ENCODE data around the gene MGST3. TPM values are rescaled to one million over a fixed set of nuclear protein-coding genes. Genes with fewer than 3 reads are reported as not detected.
"Not testable (repeated sequence)": the region's sequence is repeated elsewhere in the genome, so short reads cannot be mapped to it uniquely, and the experiment has no call there.

MGST3 gene
- total and polyA plus RNA-seq, 7 experiments from 2014 or later: 21.4 to 119 (median 54.9) TPM

DNA sequence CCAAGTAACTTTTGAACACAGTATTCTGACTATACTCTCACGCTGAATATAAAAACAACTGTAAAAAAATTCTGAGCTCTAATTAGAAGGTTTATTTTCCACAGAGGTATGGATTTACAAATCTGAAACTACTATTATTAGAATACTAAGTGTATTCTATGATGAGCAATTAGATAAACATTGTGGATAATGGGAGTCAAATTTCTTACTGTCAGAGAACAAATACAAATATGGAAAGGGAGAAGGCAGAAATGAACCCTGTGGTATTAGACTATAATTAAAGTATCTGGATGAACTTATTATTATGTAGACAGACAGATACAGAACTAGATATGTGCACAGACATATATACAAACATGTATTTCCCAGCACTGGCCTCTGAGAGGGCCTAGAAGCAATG lies 44.8 kb downstream of the MGST3 start:
- H3K27ac Mint-ChIP-seq: peak overlapping the region in 1 of 9 donors; percentile 84
- H3K27me3 Mint-ChIP-seq: no peaks in the 10 kb centered on the region
- Histone ChIP-seq H3K27ac (ENCODE audit: low read depth, low read length) (no peak overlapping the region), H3K9me3 (ENCODE audit: control insufficient read depth in 2 of 3, low read length in 3 of 3) (no peaks in the 10 kb centered on the region), H3K36me3 (ENCODE audit: control insufficient read depth in 2 of 3, insufficient read depth in 3 of 3, low read length in 3 of 3) (peaks cover 4 to 50% (median 5%) of the 10 kb centered on the region in 3 experiments), H3K4me3 (ENCODE audit: low read length) (no peak overlapping the region), H3K27me3 (ENCODE audit: control insufficient read depth in 2 of 2, insufficient read depth in 2 of 2, low read length in 2 of 2) (no peaks in the 10 kb centered on the region), H3K4me1 (ENCODE audit: control insufficient read depth in 2 of 2, insufficient read depth in 2 of 2, low read length in 2 of 2) (peaks cover 0 to 8% of the 10 kb centered on the region in 2 donors)
- no peak for ATAC-seq
- peaks cover 26 to 67% (median 49%) of the 10 kb centered on the region in 5 donors for H3K36me3 Mint-ChIP-seq
- intact Hi-C loops (cut with micrococcal nuclease): no loop called here
- DNase-seq: no peak
- peaks cover 0 to 2% (median 0%) of the 10 kb centered on the region in 11 donors for H3K9me3 Mint-ChIP-seq
- H3K4me1 Mint-ChIP-seq: peaks cover 10 to 42% (median 28%) of the 10 kb centered on the region in 7 donors
- ChIA-PET CTCF (no interaction called here), POLR2A (no interaction called here)
- no peak overlapping the region for H3K4me3 Mint-ChIP-seq

DNA sequence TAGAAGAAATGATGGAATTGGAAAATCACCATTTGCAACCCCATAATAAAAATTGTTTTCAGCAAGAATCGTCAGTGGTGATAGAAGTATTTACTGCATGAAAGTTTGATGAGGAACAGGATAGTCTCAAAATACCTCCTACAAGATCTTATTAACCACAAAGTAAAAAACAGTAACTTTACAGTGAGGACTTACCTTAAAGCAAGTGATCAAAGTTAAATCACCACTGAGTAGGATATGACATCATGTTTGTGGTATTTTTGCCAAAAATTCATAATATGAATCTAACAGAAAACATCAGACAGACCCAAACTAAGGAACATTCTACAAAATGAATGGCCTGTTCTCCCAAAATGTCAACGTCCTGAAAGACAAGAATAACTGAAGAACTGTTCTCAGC lies 47.5 kb downstream of the MGST3 start:
- Mint-ChIP-seq H3K27ac (peak overlapping the region; percentile 13 to 87 (median 77)), H3K27me3 (no peaks in the 10 kb centered on the region), H3K4me3 (peak overlapping the region in 5 of 10 donors; percentile 8 to 63 (median 35)), H3K36me3 (peaks cover 20 to 70% (median 54%) of the 10 kb centered on the region in 5 donors), H3K9me3 (peaks cover 0 to 2% (median 0%) of the 10 kb centered on the region in 11 donors), H3K4me1 (peaks cover 11 to 34% (median 31%) of the 10 kb centered on the region in 7 donors)
- no peak overlapping the region for H3K4me3 ChIP-seq (ENCODE audit: low read length)
- CTCF ChIA-PET: interaction anchor here (0.7 to 0.9 kb wide), 2 partner anchors 163 to 285 kb away, joined by 4 to 5 read pairs; no protein-coding TSS in a partner anchor
- intact Hi-C loops (cut with micrococcal nuclease): loop anchor here in 1 of 2 donors (2.0 kb wide), 2 partner anchors 18 to 78 kb away; no protein-coding TSS in a partner anchor
- H3K9me3 ChIP-seq (ENCODE audit: control insufficient read depth in 2 of 3, low read length in 3 of 3): no peaks in the 10 kb centered on the region
- POLR2A ChIA-PET: interaction anchor here (1.0 to 1.4 kb wide), 2 partner anchors 19 to 48 kb away, joined by 3 to 4 read pairs; partner anchors contain the start of genes ALDH9A1 and MGST3
- ATAC-seq (peak; percentile 74), DNase-seq (peak in 5 of 9 donors; percentile 16 to 46 (median 39))
- peaks cover 0 to 8% of the 10 kb centered on the region in 2 donors for H3K4me1 ChIP-seq (ENCODE audit: control insufficient read depth in 2 of 2, insufficient read depth in 2 of 2, low read length in 2 of 2)
- no peaks in the 10 kb centered on the region for H3K27me3 ChIP-seq (ENCODE audit: control insufficient read depth in 2 of 2, insufficient read depth in 2 of 2, low read length in 2 of 2)
- peaks cover 4 to 59% (median 21%) of the 10 kb centered on the region in 3 experiments for H3K36me3 ChIP-seq (ENCODE audit: control insufficient read depth in 2 of 3, insufficient read depth in 3 of 3, low read length in 3 of 3)
- H3K27ac ChIP-seq (ENCODE audit: low read depth, low read length): no peak overlapping the region

DNA sequence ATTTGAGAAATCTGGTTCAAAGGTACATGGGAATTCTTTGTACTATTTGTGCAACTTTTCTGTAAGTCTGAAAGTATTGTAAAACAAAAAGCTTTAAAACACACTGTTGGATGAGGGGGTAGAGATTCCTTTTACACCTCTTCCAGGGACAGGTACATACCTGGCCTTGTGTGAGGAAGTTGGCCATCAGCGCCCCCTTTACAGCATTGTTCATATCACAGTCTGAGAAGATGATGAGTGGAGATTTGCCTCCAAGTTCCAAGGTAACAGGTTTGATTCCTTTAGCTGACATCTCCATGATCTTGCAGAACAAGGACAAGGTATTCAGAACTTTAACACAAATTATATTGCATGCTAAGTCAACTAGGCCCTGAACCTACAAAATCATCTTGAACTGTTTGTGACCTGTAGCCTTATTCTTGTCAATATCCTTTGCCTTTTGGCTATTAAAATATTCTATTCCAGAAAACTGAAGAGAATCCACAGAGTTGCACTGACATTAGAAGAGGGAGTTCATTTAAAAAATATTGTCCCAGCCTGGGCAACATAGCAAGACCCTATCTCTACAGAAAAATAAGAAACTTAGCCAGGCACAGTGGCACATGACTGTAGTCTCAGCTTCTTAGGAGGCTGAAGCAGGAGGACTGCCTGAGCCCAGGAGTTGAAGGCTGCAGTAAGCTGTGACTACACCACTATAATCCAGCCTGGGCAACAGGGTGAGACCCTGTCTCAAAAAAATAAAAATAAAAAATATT lies 48.4 kb downstream of the MGST3 start:
- Mint-ChIP-seq H3K4me1 (peaks cover 13 to 43% (median 39%) of the 10 kb centered on the region in 7 donors), H3K9me3 (peaks cover 0 to 2% (median 0%) of the 10 kb centered on the region in 11 donors), H3K27me3 (no peaks in the 10 kb centered on the region), H3K36me3 (peaks cover 20 to 74% (median 61%) of the 10 kb centered on the region in 5 donors), H3K4me3 (no peak overlapping the region), H3K27ac (peak overlapping the region in 8 of 9 donors; percentile 13 to 87 (median 76))
- Histone ChIP-seq H3K27me3 (ENCODE audit: control insufficient read depth in 2 of 2, insufficient read depth in 2 of 2, low read length in 2 of 2) (no peaks in the 10 kb centered on the region), H3K27ac (ENCODE audit: low read depth, low read length) (no peak overlapping the region), H3K4me3 (ENCODE audit: low read length) (no peak overlapping the region), H3K9me3 (ENCODE audit: control insufficient read depth in 2 of 3, low read length in 3 of 3) (no peaks in the 10 kb centered on the region), H3K36me3 (ENCODE audit: control insufficient read depth in 2 of 3, insufficient read depth in 3 of 3, low read length in 3 of 3) (peaks cover 4 to 59% (median 21%) of the 10 kb centered on the region in 3 experiments), H3K4me1 (ENCODE audit: control insufficient read depth in 2 of 2, insufficient read depth in 2 of 2, low read length in 2 of 2) (peaks cover 0 to 8% of the 10 kb centered on the region in 2 donors)
- DNase-seq: no peak
- CTCF ChIA-PET: no interaction called here
- ATAC-seq: no peak
- intact Hi-C loops (cut with micrococcal nuclease): loop anchor here in 1 of 2 donors (2.0 to 5.0 kb wide), 3 partner anchors 17 to 79 kb away; partner anchors contain the start of gene MGST3
- POLR2A ChIA-PET: interaction anchor here (1.0 to 1.4 kb wide), 2 partner anchors 18 to 49 kb away, joined by 3 to 4 read pairs; partner anchors contain the start of genes ALDH9A1 and MGST3

DNA sequence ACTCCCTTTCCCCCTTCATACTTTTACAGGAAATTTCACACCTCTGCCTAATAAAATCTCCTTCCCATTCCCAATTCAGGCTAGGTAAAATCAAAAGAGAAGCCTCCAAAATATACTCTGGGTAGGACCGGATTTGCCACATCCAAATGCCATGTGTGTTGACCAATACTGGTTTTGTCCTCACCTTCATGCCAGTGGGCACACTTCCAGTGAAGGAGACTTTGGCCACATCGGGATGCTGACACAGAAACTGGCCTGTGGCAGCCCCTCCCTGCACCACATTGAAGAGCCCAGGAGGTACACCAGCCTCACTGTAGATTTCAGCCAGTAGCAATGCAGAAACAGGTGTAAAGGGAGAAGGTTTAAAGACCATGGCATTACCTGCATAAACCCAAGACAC lies 49.3 kb downstream of the MGST3 start:
- Histone ChIP-seq H3K36me3 (ENCODE audit: control insufficient read depth in 2 of 3, insufficient read depth in 3 of 3, low read length in 3 of 3) (peaks cover 4 to 58% (median 21%) of the 10 kb centered on the region in 3 experiments), H3K9me3 (ENCODE audit: control insufficient read depth in 2 of 3, low read length in 3 of 3) (no peaks in the 10 kb centered on the region), H3K4me3 (ENCODE audit: low read length) (no peak overlapping the region), H3K4me1 (ENCODE audit: control insufficient read depth in 2 of 2, insufficient read depth in 2 of 2, low read length in 2 of 2) (peaks cover 0 to 8% of the 10 kb centered on the region in 2 donors), H3K27me3 (ENCODE audit: control insufficient read depth in 2 of 2, insufficient read depth in 2 of 2, low read length in 2 of 2) (no peaks in the 10 kb centered on the region), H3K27ac (ENCODE audit: low read depth, low read length) (no peak overlapping the region)
- intact Hi-C loops (cut with micrococcal nuclease): loop anchor here in 1 of 2 donors (5.0 kb wide), 1 partner anchor 48 kb away; the partner anchor contains the start of gene MGST3
- H3K36me3 Mint-ChIP-seq: peaks cover 21 to 78% (median 61%) of the 10 kb centered on the region in 5 donors
- ChIA-PET POLR2A (no interaction called here), CTCF (no interaction called here)
- DNase-seq (no peak), ATAC-seq (no peak)
- H3K27me3 Mint-ChIP-seq: no peaks in the 10 kb centered on the region
- H3K9me3 Mint-ChIP-seq: peaks cover 0 to 2% (median 0%) of the 10 kb centered on the region in 11 donors
- no peak overlapping the region for H3K4me3 Mint-ChIP-seq
- H3K4me1 Mint-ChIP-seq: peaks cover 16 to 49% (median 45%) of the 10 kb centered on the region in 7 donors
- H3K27ac Mint-ChIP-seq: peak overlapping the region in 7 of 9 donors; percentile 54 to 79 (median 76)

DNA sequence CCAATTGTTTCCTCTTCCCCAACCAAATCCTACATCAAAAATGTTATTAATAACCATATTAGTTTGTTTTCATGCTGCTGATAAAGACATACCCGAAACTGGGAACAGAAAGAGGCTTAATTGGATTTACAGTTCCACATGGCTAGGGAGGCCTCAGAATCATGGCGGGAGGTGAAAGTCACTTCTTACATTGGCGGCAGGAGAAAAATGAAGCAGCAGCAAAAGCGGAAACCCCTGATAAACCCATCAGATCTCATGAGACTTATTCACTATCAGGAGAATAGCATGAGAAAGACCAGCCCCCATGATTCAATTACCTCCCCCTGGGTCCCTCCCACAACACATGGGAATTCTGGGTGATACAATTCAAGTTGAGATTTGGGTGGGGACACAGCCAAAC lies 49.7 kb downstream of the MGST3 start:
- H3K27me3 ChIP-seq (ENCODE audit: control insufficient read depth in 2 of 2, insufficient read depth in 2 of 2, low read length in 2 of 2); H3K9me3 ChIP-seq (ENCODE audit: control insufficient read depth in 2 of 3, low read length in 3 of 3); ATAC-seq; DNase-seq; CTCF ChIA-PET; H3K27ac ChIP-seq (ENCODE audit: low read depth, low read length); H3K9me3 Mint-ChIP-seq; H3K4me3 ChIP-seq (ENCODE audit: low read length); H3K4me3 Mint-ChIP-seq; H3K27me3 Mint-ChIP-seq; POLR2A ChIA-PET: not testable (repeated sequence)
- peaks cover 16 to 53% (median 47%) of the 10 kb centered on the region in 7 donors for H3K4me1 Mint-ChIP-seq
- H3K4me1 ChIP-seq (ENCODE audit: control insufficient read depth in 2 of 2, insufficient read depth in 2 of 2, low read length in 2 of 2): peaks cover 0 to 12% of the 10 kb centered on the region in 2 donors
- peak overlapping the region in 6 of 9 donors; percentile 35 to 78 (median 76) for H3K27ac Mint-ChIP-seq
- H3K36me3 Mint-ChIP-seq: peaks cover 23 to 78% (median 62%) of the 10 kb centered on the region in 5 donors
- intact Hi-C loops (cut with micrococcal nuclease): loop anchor here in 1 of 2 donors (5.0 kb wide), 1 partner anchor 48 kb away; the partner anchor contains the start of gene MGST3
- peaks cover 4 to 59% (median 21%) of the 10 kb centered on the region in 3 experiments for H3K36me3 ChIP-seq (ENCODE audit: control insufficient read depth in 2 of 3, insufficient read depth in 3 of 3, low read length in 3 of 3)

DNA sequence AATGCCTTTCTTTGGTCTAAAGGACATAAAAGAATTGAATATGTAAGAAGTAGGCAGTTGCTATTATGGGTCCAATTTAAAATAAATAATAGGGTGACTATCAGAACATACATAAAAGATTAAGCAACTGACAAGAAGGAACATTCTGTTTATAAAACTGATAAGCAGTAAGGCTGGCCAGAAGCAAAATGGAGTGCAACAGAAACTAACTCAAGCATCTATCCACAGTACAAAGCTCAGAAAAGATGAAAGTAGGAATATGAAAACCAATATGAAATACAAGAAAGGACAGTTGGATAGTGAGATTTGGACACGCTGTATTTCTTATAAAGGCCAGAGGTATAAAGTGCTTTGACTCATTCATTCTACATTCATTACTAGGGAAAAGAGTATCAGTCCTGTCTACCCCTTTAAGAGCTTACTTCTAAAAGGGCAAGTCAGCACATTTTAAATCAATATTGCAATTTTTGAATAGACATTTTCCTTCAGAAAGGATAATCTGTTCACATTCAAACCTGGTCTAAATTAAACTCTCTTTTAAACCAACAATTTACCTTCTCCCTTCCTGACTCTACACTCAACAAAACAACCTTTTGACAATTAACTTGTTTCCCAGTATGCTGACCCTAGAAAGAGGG lies 52.9 kb downstream of the MGST3 start:
- ATAC-seq (no peak), DNase-seq (no peak)
- ChIA-PET CTCF (interaction anchor here (0.6 kb wide), 1 partner anchor 16 kb away, joined by 3 read pairs; no protein-coding TSS in a partner anchor), POLR2A (interaction anchor here (0.6 kb wide), 1 partner anchor 8 kb away, joined by 3 read pairs; no protein-coding TSS in a partner anchor)
- H3K36me3 ChIP-seq (ENCODE audit: control insufficient read depth in 2 of 3, insufficient read depth in 3 of 3, low read length in 3 of 3): peaks cover 0 to 45% (median 17%) of the 10 kb centered on the region in 3 experiments
- H3K27me3 ChIP-seq (ENCODE audit: control insufficient read depth in 2 of 2, insufficient read depth in 2 of 2, low read length in 2 of 2): no peaks in the 10 kb centered on the region
- H3K4me3 ChIP-seq (ENCODE audit: low read length): no peak overlapping the region
- Mint-ChIP-seq H3K9me3 (peaks cover 0 to 7% (median 2%) of the 10 kb centered on the region in 11 donors), H3K27me3 (no peaks in the 10 kb centered on the region), H3K36me3 (peaks cover 21 to 86% (median 62%) of the 10 kb centered on the region in 5 donors), H3K4me1 (peaks cover 29 to 72% (median 59%) of the 10 kb centered on the region in 7 donors), H3K27ac (peak overlapping the region in 7 of 9 donors; percentile 16 to 71 (median 48)), H3K4me3 (no peak overlapping the region)
- H3K4me1 ChIP-seq (ENCODE audit: control insufficient read depth in 2 of 2, insufficient read depth in 2 of 2, low read length in 2 of 2): peaks cover 0 to 13% of the 10 kb centered on the region in 2 donors
- no peak overlapping the region for H3K27ac ChIP-seq (ENCODE audit: low read depth, low read length)
- no peaks in the 10 kb centered on the region for H3K9me3 ChIP-seq (ENCODE audit: control insufficient read depth in 2 of 3, low read length in 3 of 3)
- intact Hi-C loops (cut with micrococcal nuclease): loop anchor here in 1 of 2 donors (5.0 kb wide), 1 partner anchor 52 kb away; the partner anchor contains the start of gene MGST3
